ENCODE data around the gene FAM78A.

- TF ChIP-seq POLR2AphosphoS5 (IDR thresholded peaks at IDR 0.05; ENCODE audit: low read depth, low read length) (no peak), POLR2A (IDR thresholded peaks at IDR 0.05; ENCODE audit: control extremely low read depth in 1 of 2, low read depth in 2 of 2, low read length in 2 of 2) (no peak), CREB1 (IDR thresholded peaks at IDR 0.05) (no peak), RFX5 (IDR thresholded peaks at IDR 0.05; ENCODE audit: borderline replicate concordance, low read depth, low read length) (no peak), CTCF (IDR thresholded peaks at IDR 0.05; ENCODE audit: control extremely low read depth in 1 of 3, insufficient read depth in 1 of 3, low read depth in 1 of 3, low read length in 3 of 3) (no peak), EZH2 (IDR thresholded peaks at IDR 0.05; ENCODE audit: low read depth, low read length, severe bottlenecking) (no peak), CHD2 (IDR thresholded peaks at IDR 0.05; ENCODE audit: low read length) (no peak), NANOG (IDR thresholded peaks at IDR 0.05; ENCODE audit: insufficient read depth, low read depth, low read length, poor library complexity, severe bottlenecking) (no peak), MAFK (IDR thresholded peaks at IDR 0.05; ENCODE audit: low read depth, low read length) (no peak), ATF2 (IDR thresholded peaks at IDR 0.05; ENCODE audit: low read length) (no peak)
These were observed 22.3 kb downstream of the FAM78A start for GRCh38 chr9:131253891-131254491.

Data from H1 (cell line).